GM12875 (cell line): ENCODE results near the gene SHISA9.

Source experiments
- H3K4me3 ChIP-seq: one replicate; pipeline ENCODE4 v1.5.1; 2011; ENCODE audit warnings: low read depth, low read length, control low read depth
- TF ChIP-seq, protein P1 (sequence below): IDR thresholded peaks from 2 replicates; pipeline ENCODE4 v1.5.1; 2011; ENCODE audit warnings: low read depth, mild to moderate bottlenecking, control low read depth, inconsistent platforms, low read length, moderate library complexity, borderline replicate concordance; ENCODE audit not compliant: insufficient read depth

The SHISA9 gene

DNA sequence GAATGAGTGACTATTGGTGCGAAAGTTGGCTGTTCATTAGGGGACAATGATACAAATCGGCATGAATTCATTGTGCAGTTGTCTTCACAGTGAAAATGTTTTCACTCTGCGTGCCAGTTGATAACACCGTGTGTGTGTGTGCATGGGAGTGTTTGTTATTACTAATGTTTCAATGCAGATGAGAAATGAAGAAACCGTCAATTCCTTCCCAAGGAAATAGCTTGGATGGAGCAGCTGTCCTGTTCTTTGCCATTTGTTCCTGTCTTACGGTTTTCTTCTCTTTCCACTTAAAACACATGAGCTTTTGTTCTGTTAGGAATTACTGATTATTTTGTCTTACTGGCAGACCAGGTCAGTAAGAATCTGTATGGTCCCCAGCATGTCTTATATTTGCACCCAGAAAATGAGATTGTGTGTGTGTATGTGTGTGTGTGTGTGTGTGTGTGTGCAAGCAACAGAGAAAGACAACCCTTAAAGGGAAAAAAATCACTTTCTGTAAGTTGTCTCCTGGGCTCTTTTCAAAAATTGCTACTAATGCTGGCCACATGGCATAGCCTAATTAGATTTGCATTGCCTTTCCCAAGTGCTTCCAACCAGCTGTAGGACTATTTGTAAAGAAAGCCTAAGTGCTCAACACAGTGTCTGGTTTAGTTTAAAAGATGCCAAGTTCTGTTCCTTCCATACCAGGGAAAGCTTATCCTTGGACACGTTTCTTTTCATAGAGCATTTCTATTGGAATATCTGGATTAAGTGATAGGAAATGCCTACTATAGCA lies 23.8 kb downstream of the SHISA9 start:
- no peak overlapping the region for H3K4me3 ChIP-seq
- TF ChIP-seq, protein P1, sequence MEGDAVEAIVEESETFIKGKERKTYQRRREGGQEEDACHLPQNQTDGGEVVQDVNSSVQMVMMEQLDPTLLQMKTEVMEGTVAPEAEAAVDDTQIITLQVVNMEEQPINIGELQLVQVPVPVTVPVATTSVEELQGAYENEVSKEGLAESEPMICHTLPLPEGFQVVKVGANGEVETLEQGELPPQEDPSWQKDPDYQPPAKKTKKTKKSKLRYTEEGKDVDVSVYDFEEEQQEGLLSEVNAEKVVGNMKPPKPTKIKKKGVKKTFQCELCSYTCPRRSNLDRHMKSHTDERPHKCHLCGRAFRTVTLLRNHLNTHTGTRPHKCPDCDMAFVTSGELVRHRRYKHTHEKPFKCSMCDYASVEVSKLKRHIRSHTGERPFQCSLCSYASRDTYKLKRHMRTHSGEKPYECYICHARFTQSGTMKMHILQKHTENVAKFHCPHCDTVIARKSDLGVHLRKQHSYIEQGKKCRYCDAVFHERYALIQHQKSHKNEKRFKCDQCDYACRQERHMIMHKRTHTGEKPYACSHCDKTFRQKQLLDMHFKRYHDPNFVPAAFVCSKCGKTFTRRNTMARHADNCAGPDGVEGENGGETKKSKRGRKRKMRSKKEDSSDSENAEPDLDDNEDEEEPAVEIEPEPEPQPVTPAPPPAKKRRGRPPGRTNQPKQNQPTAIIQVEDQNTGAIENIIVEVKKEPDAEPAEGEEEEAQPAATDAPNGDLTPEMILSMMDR: no peak

DNA sequence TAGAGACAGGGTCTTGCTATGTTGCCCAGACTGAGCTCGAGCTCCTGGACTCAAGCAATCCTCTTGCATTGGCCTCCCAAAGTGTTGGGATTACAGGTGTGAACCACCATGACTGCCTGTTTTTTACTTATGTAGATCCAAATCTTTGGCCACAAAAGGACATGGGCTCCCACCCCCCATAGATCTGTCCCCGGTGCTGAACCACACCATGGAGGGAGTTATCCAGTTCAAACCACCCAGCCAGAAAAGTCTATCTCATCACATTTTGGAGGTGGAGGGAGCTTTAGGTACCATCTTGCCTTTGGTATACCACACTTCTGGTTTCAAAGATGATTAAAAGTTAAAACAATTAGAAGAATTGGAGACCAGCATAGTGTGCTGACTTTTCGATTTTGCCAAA lies 26.2 kb downstream of the SHISA9 start:
- H3K4me3 ChIP-seq: no peak overlapping the region
- TF ChIP-seq, protein P1: no peak

DNA sequence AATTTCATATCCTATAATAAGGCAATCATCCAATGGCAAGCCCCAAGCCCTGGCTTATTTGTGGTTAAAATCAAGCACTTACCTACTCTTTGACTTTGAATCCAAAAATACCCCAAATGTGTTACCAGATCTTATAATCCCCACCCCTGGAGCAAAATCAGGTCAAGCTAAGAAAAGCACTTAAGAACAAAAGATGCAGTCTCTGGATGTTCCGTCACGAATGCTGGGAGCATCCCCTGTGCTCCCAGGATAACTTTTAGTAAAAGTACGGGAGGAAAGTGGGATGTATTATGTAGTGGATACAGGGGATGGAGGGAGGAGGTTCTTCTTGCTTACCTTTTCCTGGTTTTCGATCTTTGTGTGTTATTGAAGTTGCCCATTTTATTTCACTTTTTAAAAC lies 29.5 kb downstream of the SHISA9 start:
- TF ChIP-seq, protein P1: no peak

DNA sequence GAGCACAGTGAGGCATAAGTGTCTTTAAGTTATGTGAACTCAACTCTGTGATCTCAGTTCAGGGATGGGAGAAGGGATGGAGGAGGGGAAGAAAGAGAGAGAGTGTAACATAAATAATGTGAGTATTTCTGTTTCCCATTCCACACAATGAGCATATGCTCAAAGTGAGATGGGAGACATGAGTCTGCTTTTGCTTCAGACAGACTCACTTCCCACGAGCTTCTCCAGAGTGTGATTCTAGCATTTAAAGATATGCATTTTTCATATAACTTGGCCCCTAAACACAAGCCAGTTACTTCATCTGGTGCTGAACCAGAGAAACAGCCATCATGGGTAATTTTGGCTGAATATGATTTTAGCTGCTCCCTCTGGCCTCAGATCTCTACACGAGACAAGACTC lies 35.0 kb downstream of the SHISA9 start:
- no peak overlapping the region for H3K4me3 ChIP-seq
- TF ChIP-seq, protein P1: no peak

More for the DNA sequence above, 29.5 kb downstream of the SHISA9 start:
- H3K4me3 ChIP-seq: no peak overlapping the region

DNA sequence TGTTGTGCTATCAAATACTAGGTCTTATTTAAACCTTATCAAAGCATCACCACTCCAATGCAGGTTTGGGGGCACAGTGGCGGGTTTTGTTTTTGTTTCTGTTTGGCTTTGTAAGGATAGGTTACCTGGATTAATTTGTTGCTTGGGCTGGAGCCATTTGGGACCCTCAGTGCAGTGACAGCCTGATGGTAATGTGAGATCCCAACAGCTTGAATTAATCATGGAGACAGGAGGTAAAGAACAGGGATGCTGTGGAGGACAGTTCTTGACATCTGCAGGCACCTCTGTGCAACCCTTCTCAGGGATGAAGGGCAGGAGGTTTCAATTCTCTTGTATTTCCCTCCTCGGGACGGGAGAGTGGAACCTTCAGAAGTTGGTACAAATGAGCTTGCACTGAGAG lies 40.5 kb downstream of the SHISA9 start:
- no peak overlapping the region for H3K4me3 ChIP-seq
- TF ChIP-seq, protein P1: no peak

DNA sequence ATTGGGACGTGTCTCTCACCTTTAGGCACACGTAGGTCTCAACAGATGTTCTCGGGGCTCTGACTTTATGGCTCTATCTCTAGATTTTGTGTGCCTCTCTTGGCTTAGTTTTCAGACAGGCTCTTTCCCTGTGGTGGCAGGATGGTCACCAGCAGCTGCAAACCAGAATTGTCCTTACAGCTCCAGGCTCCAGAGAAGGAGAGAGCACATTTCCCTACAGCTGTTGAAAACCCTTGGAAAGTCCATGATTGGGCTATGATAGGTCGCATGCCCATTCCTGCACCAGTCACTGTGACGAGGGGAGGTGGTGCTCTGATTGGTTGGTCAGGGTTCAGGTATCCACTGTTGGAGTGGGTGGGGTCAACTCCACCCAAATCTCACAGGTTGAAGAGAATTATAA lies 41.5 kb downstream of the SHISA9 start:
- H3K4me3 ChIP-seq: no peak overlapping the region
- TF ChIP-seq, protein P1: no peak

DNA sequence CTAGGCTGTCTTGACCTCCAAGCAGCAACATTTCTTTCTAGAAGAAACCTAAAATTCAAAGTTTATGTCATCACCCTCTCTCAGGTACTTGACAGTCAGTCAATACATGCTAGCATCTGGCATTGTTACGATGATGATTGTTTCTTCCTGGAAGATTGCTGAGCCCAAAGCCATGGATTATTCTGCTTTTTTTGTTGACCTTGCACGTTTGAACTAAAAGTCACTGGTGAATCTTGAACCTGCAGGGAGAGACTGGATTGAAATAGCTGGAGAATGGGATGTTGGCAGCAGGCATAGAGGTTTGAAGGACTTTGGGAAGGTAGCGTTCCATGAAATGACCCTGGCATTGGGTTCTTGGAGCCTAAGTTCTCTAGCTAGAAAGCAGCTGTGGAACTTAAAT lies 42.9 kb downstream of the SHISA9 start:
- TF ChIP-seq, protein P1: no peak
- H3K4me3 ChIP-seq: no peak overlapping the region
